HG03558 (cell line): ENCODE data around the gene ENTPD8.

Source experiments
- ATAC-seq: cut with Tn5 transposase; IDR thresholded peaks from one replicate; pipeline ENCODE4 v1.9.1; 2021; ENCODE audit warnings: moderate number of reproducible peaks; ENCODE audit not compliant: unreplicated experiment; ENCODE audit errors: extremely low read depth

The ENTPD8 gene, protein sequence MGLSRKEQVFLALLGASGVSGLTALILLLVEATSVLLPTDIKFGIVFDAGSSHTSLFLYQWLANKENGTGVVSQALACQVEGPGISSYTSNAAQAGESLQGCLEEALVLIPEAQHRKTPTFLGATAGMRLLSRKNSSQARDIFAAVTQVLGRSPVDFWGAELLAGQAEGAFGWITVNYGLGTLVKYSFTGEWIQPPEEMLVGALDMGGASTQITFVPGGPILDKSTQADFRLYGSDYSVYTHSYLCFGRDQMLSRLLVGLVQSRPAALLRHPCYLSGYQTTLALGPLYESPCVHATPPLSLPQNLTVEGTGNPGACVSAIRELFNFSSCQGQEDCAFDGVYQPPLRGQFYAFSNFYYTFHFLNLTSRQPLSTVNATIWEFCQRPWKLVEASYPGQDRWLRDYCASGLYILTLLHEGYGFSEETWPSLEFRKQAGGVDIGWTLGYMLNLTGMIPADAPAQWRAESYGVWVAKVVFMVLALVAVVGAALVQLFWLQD

DNA sequence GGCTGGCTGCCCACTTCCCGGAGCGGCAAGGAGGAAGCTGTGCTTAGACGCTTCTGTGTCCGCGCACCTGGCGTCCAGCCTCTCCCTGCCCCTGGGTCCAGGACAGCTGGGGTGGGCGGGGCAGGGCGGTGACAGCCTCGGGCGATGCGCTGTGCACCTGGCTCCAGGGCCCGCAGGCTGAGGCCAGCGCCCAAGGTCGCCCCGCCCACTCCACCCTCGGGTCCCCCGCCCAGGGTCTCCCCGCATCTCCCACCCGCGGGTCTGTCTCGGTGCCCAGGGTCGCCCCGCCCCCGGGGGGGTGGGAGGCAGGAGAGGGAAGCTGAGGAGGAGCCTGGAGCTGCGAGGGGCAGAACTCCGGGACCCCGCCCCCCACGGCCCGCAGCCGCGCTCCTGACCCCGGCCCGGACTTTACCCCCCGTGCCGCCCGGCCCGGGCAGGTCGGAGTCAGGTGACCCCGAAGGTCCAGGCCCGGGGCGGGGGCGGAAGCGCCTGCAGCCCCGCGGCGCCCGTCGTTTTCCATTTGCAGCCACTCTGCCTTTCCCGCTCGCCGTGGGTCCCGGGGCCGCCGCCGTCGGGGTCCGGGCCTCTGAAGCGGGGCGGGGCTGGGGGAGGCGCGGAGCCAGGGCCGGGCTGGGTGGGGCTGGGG lies at the start of gene ENTPD8:
TSS of gene ENTPD8 (minus strand) at position 69 of the 646 bp plus-strand sequence. CDS start 3,072 bp downstream, outside the sequence.
- no peak for ATAC-seq

DNA sequence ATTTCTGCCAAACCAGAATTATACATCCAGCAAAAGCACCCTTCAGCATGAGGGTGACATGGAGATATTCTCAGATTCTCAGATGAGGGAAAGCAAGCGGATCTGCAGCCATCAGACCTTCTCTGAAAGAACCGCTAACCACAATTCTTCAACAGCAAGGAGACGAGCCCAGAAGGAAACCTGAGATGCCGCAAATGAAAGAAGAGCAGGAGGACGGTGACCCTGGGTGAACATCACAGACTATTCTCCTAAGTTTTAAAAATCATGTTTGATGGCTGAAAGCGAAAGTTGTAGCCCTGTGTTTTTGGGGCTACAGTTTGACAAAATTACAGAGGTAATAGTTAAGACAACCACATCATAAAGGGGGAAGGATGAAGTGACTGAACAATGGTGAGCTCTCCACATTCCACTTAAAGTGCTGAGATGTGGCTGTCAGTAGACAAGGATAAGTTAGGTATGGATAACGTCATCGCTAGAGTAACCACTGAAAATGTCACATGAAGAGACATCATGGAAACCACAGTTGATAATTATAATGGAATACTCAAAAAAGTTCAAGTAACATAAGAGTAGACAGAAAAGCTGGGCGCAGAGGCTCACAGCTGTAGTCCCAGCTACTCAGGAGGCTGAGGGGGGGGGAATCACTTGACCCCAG lies 49.5 kb upstream of the ENTPD8 start:
- no peak for ATAC-seq

DNA sequence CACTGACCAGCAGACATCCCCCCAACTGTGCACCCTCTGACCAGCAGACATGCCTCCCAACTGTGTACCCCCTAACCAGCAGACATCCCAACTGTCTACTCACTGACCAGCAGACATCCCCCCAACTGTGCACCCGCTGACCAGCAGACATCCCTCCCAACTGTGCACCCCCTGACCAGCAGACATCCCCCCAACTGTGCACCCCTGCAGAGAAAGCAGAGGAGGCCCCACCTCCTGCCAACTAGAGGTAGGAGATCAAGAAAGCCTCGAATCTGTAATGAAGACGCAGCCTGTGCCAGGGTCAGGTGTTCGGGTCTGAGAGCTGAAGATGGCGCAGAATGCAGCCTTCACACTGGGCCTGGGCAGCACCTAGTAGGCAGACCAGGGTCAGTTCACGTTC lies 47.7 kb upstream of the ENTPD8 start:
- no peak for ATAC-seq

DNA sequence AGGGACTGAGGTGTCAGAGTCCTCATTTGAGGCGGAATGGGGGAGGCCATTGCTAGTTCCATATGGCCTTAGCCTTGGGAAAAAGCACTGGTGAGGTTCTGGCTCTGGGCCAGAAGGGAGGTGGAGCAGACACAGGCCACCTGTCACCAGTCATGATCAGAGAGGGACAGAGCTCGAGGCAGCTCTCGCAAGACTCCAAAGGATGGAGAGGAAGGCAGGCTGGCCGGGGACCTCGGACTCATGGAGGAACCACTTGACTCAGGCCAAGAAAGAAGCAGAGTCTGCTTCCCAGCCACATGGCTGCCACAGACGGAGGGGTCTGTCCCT lies 47.1 kb upstream of the ENTPD8 start:
- no peak for ATAC-seq

DNA sequence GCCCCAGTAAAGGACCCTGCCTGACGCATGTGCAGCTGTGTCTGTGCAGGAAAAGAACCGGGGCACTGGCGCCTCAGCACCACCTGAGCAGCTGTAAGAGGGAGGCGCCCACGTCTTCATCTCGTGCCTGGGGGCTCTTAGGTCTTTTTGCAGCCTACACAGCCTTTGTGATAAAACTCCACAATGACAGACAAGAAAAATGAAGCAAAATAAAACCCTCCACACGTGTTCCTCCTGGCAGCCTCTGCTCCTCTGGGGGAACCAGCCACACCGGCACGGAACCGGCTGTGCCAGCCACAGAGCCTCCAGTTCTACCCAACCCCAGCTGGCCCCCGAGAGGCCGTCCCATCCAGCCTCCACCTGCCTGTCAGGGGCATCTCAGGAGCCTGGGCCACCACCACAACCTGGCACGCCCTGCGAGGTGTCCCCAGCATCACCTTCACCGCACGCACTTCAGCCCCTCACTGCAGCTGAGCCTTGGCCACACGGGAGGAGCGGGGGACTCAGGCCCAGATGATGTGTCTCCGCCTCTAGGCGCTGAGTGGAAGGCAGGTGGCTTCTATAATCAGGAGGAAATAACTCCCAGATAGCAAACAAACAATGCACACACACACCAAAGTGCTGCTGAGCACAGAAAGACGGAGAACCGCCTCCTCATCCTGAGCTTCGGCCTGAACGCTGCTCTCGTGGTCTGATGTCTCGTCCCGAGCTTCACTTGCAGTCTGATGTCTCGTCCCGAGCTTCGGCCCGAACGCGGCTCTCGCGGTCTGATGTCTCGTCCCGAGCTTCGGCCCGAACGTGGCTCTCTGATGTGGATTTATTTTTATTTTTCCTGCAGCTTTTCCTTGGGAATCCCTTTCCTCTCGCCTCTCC lies 46.5 kb upstream of the ENTPD8 start:
- ATAC-seq: no peak

DNA sequence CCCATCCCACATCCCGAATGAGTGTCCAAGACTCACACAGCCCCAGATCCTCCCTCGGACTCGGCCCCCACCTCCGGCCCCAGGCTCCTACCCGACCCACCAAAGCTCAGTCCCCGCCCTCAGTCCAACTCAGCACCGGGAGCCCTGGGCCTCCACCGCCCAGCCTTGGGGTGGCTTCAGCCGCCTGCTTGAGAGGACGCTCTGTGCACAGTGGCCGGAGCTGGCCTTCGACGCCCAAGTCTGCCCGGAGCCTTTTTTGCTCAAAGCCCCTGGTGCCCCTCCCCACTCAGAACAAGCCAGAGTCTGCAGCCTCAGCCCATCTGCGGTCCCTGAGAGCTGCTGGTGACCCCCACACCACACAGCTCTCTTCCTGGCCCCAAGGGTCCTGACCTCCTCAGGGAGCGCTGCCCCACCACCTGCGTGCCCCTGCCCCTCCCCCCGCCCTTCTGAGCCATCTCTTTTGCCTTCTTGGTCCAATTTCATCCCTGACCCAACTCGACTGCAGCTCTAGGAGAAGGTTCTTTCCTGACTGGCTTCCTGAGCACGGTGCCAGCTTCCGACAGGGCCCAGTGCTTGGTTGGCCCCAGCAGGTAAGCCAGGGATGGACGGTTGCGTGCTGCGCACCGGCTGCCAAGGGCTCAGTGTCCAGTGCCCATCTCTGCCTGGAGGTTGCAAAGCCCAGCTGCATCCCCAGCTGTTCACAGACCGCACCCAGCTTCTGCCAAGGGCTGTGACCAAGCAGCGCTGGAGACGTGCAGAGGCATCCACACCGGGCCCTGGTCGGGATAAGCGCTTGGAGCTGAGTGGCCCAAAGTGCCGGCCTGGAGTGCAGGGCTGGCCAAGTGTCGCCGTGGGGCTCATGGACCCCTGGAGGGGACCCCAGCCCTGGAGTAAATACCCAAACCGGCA lies 45.6 kb upstream of the ENTPD8 start:
- no peak for ATAC-seq

DNA sequence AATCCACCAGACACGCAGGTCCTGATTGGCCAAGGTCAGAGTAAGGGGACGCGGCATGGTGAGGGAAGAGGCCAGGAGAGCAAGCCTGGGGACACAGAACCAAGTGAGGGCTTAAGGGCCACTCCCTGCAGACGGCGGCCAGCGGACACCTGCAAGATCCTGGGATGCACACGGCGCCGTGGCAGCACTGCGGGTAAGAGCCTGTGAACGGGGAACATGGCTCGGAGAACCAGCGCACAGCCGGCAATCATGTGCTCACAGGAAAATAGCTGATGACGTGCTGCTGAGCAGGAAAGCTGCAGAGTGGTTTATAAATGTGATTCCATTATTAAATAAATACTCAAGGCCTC lies 45.0 kb upstream of the ENTPD8 start:
- no peak for ATAC-seq

DNA sequence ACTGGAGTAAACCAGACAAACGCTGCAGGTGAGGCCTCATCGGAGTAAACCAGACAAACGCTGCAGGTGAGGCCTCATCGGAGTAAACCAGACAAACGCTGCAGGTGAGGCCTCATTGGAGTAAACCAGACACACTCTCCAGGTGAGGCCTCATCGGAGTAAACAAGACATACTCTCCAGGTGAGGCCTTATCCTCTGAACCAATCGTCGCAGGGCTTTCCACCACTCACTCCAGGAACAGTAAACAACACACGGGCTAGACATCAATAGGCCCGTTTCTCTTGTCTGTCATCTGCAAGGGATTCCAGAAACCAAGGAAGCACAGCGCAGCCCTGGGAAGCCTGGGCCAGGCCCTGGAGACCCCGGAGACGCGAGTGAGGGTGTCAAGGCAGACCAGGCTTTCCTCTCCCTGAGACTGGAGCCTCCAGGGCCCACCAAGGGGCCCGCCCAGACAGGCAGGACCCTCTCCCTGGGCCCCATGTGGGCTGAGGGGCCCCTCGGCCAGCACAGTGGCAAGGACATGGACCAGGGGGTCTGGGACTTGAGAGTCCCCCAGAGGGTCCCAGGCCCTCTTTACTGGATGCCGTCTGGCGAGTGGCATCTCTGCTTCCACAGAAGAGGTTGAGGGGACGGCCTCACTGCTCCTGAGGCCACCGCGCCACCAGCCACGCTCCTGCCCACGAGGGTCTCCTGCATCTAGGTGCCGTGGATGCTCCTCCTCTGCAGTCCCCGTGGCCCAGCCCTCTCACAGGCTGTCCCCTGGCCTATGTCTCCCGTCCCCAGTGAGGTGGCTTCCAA lies 44.4 kb upstream of the ENTPD8 start:
- ATAC-seq: no peak

DNA sequence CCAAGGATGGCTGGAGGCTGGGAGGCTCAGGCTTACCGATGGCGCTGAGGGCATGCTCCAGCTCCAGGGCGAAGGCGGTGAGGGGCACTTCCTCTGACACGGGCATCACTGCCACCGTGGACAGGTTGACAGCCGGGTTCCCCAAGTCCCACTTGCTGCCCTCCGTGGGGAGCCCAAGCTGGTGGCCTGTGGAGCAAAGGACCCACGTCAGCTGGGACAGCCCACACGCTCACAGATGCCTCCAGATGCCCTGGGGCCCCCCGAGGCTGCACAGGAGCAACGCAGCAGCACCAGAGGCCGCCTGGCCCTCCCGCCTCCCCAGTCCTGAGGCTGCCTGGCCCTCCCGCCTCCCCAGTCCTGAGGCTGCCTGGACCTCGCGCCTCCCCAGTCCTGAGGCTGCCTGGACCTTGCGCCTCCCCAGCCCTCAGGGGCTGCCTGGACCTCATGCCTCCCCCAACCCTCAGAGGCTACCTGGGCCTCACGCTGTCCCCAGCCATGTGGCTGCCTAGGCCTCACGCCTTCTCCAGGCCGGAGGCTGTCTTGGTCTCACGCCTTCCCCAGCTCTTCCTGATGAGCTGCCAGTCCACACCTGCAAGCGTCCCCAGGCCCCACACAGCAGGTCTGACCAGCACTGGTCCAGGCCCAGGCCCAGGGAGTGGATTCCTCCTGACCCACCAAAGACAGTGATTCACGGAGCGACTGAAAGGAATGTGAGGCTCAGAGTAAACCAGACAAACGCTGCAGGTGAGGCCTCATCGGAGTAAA lies 43.6 kb upstream of the ENTPD8 start:
- no peak for ATAC-seq

DNA sequence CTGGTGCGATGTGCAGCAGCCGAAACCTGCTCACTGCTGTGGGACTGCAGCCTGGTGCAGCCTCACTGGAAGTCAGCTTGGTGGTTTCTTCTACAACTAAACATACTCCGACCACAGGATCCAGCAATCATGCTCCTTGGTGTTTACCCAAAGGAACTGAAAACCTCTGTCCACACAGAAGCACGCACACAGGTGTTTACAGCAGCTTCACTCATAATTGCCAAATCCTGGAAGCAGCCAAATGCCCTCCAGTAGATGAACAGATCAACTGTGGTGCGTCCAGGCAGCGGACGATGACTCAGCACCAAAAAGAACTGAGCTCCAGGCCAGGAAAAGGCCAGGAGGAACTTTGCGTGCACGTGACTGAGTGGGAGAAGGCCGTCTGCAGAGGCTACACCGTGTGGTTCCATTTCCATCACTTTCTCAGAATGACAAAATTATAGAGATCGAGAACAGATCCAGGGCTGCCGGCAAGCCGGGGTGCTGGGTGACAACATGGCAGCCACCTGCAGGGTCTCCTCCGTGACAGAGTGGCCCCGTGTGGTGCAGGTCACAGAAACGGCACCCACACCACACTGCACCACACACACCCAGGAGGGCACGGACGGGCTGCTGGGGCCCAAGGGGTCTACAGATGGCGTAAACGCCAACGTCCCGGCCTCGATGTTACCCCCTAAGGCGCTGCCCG lies 41.1 kb upstream of the ENTPD8 start:
- ATAC-seq: no peak

DNA sequence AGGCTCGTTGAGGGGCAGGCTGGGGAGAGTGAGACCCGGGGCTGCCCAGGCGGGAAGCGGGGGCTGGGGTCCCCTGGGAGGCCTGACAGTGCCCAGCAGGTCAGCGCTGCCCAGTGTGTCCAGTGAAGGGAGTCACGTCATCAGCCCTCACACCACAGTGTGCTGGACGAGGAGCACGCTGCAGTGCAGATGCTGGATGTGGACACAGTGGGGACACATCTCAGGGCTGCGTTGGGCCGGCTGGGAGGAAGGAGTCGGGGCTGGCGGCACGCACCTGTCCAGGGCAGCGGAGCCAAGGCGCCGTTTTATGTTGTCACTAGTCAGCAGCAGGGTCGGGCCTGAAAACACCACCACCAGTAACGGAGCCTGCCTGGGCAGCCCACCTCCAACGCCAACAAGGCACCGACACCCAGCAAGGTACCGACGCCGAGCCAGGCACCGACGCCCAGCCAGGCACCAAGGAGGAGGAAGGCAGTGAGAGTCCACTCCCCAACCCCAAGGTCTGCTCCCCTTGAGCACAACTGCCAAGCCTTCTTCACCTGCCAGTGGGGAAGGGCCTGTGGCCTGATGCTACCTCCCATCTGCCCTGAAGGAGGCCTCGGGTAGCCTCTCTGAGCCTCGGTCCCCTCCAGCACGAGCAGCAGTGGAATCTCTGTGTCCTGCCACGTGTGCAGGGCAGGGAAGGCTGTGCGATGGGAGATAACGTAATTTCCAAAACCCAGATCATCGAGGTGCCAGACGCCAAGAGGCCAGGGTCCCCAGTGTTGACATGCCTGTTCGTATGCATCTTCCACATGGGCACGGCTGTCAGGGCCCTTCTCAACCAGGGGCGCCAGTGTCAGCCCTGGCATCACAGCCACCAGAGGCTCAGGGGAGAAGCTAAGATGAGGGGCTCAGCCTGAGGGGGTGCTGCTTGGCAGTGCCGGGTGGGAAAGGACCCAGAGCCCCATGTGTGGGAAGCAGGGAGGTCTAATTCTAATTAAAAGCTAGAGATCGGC lies 39.8 kb upstream of the ENTPD8 start:
- ATAC-seq: no peak

DNA sequence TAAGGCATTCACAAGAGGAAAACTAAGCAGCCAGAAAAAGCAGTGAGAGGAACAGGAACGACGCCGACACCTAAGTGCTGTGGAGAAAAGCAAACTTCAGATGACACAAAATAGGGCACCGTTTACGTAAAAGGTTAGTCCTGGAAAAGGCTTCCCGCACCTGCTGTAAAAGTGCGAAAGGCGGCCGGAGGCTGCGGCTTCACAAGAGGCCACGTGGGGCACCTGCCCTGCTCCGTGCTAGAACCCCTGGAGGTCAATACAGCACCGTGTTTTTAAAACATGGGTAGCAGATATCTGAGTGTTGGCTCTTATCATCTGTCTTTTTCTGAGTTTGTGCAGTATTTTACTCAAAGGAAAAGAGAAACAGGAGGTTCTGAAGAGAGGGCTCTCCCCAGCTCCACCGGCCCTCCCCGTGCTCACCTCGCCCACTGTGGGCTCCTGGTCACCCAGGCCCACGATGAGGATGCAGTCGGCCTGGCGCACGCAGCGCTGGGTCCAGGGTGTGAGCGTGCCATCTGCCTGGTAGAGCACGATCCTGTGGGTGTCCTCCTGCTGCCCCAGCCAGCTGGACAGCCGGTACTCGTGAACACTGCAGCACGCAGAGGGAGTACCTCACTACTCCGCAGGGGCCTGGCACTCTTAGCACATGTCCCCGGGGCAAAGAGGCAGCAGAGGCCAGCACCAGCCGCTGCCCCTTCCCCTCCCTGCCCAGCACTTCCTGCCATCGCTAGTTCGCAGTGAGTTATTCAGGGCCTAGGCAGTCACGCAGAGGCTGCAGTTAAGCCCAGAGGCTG lies 38.9 kb upstream of the ENTPD8 start:
- no peak for ATAC-seq

DNA sequence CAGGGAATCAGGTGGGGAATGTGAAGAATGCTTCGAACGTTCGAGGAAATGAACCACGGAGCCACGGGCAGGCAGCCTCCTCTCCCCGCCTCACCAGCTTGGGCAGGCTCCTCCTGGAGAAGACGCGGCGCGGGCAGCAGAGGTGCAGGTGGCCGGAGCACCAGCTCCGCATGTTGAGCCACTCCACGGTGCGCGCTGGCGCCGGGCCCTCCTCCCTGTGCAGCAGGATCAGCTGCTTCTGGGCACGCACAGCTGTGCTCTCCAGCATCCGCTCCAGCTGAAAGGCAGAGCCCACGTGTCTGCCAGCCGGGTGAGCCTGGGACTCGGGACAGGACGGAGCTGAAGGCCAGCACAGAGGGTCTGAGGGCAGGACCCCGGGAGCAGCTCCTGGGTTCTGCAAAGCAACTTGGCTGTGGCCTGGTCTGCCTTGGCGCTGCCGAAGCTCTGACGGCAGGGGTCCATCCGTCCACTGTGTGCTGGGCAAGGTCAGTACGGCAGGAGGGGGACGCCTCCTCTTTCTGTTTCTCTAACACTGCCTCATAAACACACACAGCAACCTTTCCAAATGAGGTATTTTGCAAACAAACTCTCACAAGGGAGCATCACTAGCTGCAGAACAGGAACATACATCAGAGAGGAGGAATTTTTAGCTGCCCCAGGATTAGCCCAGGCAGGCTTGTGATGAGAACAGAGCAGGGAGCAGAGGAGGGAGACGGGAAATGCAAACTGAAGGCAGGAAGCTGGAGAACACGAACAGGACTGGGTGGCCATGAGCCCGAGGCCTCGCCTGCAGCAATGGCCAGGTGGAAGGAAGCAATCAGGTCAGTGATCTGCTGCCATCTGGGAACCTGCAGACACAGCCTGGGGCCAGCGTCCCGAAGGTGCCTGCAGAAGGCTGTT lies 38.1 kb upstream of the ENTPD8 start:
- no peak for ATAC-seq

DNA sequence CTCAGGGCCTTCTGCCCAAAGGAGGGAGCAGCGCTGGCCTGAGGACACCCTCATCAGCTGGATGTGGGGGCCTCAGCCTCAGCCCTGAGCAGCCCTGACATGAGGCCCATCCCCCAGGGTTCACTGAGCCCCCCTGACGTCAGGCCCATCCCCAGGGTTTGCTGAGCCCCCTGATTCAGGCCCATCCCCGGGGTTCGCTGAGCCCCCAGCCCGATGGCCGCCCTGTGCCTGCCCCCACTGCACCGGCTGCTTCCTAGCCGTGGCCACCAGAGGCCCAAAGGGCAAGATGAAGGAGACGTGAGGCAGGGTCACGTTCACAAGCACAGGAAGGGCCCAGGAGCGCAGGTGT lies 37.4 kb upstream of the ENTPD8 start:
- ATAC-seq: no peak
